Measurements from ENCODE around the gene CMTR2.

The CMTR2 gene

GRCh38 chr16:71276589-71277334, 12.4 kb downstream of the CMTR2 start:
- DNase-seq (ENCODE audit: extremely low read depth in 1 of 2, low read depth in 1 of 2) = no peak

DNA sequence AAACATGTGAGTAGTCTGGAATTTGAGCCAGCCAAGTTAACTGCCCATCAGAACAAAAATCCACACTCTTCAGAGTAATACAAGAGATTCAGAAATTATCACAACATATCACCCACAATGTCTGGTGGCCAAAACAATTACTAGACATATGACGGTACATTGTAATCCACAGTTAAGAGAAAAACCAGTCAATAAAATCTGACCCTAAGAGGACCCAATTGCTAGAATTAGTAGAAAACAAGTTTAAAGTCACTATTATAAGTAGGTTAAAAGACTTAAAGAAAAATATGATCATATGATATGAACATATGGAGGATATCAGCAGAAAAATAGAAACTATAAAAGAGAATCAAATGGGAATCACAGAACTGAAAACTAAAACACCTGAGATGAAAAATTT, 15.8 kb downstream of the CMTR2 start:
- no peak for DNase-seq (ENCODE audit: extremely low read depth in 1 of 2, low read depth in 1 of 2)

- DNase-seq (ENCODE audit: extremely low read depth in 1 of 2, low read depth in 1 of 2) = no peak
Observed at GRCh38 chr16:71264299-71264698, 24.9 kb downstream of the CMTR2 start.

DNA sequence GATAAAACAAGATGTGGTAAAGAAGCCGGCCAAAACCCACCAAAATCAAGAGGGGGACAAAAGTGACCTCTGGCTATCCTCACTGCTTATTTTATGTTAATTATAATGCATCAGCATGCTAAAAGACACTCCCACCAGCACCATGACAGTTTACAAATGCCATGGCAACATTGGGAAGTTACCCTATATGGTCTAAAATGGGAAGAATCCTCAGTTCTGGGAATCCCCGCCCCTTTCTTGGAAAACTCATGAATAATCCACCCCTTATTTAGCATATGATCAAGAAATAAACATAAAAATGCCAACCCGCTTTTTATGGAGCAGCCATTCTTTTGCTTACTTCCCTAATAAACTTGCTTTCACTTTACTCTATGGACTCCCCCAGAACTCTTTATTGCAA, 25.6 kb downstream of the CMTR2 start:
- DNase-seq (ENCODE audit: extremely low read depth in 1 of 2, low read depth in 1 of 2) = no peak

- DNase-seq (ENCODE audit: extremely low read depth in 1 of 2, low read depth in 1 of 2) = no peak
Observed at GRCh38 chr16:71262391-71262790, 26.8 kb downstream of the CMTR2 start.

GRCh38 chr16:71260995-71261394, 28.2 kb downstream of the CMTR2 start:
- DNase-seq (ENCODE audit: extremely low read depth in 1 of 2, low read depth in 1 of 2) = no peak

DNA sequence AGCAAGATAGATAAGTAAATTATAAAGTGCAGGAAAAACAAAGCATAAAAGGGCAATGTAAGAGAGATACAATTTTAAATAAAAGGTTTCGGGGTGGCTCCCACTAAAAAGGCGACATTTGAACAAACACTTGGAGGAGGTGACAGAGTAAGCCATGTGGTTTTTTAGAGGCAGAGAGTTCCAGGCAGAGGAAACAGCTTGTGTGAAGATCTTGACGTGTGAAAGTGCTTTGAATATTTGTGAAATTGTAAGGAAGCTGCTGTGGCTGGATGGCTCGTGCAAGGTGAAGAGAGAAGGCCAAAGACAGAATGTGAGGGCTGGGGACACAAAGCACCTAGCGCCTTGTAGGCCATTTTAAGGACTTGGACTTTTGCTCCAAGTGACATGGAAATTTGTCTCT, 30.1 kb downstream of the CMTR2 start:
- DNase-seq (ENCODE audit: extremely low read depth in 1 of 2, low read depth in 1 of 2) = no peak

GRCh38 chr16:71258372-71258771, 30.8 kb downstream of the CMTR2 start:
- DNase-seq (ENCODE audit: extremely low read depth in 1 of 2, low read depth in 1 of 2) = no peak

DNA sequence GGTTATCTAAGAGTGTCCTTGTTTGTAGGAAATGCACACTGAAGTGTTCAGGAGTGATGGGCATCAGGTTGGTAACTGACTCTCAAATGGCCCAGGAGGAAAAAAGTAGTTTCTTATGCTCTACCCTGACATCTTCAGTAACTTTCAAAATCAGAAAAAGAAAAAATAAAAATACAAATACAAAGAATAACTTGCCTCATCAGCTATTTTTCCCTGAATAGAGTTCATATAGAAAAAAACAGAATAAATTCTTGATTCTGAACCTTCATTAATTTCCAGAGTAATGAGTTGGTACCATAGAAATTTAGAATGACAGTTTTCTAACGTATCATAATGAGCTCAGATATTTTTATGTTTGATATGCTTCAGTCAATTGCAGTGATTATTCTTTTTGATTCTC, 31.4 kb downstream of the CMTR2 start:
- no peak for DNase-seq (ENCODE audit: extremely low read depth in 1 of 2, low read depth in 1 of 2)

DNA sequence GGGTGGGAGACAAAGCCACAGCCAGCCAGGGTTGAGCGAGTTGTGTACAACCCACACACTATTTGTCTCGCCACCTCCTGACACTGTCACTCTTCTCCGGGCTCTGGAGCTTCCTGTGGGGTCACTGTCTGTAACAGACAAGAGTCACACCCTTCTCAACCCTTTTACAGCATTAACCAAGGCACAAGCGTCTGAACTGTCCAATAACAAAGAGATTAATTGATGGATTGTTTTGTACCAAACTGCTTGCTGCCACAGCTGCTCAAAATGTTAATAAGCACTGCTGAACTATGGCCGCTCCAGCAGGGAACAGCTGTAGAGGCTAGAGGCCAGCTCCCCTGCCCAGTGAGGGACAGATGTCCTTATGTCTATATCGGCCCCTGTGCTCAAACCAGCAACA, 33.5 kb downstream of the CMTR2 start:
- no peak for DNase-seq (ENCODE audit: extremely low read depth in 1 of 2, low read depth in 1 of 2)

DNA sequence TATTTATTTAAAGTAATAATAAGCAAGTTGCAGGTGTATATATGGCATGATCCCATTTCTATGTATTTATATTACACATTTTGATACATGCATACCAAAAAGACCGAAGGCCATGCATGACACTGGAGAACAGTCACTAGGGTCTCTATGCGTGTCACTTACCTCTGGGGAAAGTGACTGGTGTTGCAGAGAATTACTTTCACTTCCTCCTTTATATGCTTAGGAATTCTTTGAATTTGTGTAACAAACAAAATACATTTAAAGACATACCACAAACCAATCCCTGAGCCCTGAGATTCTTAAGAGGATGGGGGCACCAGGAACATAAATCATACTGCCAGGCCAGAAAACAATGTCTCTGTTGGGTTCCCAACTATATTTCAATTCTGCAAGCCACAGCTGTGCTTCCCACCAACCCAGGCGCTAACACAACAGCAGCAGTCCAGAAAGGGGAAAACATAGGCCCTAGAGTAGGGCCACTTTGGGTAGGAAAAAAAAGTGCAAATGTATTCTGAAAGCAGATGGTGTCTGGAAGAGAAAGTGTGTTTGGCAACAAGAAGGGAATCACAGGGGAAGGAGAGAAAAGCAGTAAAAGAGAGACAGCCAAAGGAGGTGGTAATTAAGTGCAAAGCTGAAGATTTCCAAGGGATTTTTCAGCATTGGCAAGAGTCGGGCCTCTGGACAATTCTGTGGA, 34.2 kb downstream of the CMTR2 start:
- DNase-seq (ENCODE audit: extremely low read depth in 1 of 2, low read depth in 1 of 2) = no peak

DNA sequence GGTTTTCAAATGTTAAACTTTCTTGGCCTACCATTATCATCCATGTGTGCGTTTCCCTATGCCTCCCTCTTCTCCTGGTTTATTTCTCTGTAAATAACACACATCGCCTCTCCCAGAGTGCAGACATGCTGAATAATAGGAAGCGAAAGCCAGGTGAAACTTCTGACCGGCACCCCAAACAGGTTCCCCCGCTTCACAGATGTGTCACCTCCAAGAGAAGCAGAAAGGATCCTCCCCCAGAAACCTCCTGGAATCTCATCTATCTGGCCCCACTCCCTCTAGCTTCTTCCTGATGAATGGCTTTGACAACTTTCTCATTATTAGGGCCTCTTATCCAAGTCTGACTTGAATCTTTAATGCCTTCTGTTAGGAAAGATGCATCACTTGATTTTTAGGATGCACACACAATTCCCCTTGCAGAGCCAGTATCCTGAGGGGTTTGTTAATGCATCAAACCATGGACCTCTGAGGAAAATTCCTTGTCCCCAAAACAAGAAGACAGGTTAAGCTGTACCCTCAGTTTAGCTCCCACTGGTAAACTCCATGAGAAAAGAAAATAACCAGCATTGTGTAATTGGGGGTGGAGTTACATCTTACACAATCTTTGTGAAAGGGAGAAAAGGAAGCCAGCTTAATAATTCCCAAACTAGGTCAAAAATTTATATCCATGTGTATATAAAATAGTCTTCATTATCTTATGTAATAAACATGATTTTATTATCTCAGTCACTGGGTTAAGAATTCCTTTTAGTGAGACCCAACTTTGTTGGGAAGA, 38.6 kb downstream of the CMTR2 start:
- no peak for DNase-seq (ENCODE audit: extremely low read depth in 1 of 2, low read depth in 1 of 2)

DNA sequence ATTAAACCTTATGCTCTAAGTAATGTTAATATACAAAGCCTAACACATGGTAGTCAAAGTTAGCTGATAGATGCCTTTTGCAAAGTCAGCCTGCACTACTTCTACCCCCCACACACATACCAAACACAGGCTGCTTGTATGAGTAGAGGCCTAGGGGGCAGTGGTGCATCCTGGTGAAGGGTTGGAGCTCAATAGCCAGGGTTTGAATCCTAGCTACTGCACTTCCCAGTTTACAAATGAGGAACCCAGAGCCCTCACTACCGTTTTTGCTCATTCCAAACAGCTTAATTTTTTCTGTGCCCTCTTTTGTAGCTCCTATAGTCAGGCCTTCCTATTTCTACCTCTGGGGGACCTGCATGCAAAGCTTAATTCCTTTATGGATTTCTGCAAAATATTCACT, 39.8 kb downstream of the CMTR2 start:
- no peak for DNase-seq (ENCODE audit: extremely low read depth in 1 of 2, low read depth in 1 of 2)

- no peak for DNase-seq (ENCODE audit: extremely low read depth in 1 of 2, low read depth in 1 of 2)
Observed at GRCh38 chr16:71247478-71247877, 41.7 kb downstream of the CMTR2 start.

DNA sequence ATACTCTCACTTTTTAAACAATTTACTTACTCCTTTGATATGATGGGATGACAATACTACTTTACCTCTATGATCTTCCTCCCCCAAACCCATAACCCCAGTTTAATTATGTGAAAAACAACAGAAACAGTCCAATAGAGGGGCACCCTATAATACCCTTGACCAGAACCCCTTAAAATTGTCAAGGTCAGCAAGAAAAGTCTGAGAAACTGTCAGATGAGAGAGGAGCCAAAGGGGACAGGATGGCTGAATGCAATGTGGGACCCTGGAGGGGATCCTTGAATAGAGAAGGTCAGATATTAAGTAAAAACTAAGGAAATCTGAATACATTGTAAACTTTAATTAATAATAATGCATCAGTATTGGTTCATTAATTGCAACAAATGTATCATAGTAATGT, 42.9 kb downstream of the CMTR2 start:
- no peak for DNase-seq (ENCODE audit: extremely low read depth in 1 of 2, low read depth in 1 of 2)

DNA sequence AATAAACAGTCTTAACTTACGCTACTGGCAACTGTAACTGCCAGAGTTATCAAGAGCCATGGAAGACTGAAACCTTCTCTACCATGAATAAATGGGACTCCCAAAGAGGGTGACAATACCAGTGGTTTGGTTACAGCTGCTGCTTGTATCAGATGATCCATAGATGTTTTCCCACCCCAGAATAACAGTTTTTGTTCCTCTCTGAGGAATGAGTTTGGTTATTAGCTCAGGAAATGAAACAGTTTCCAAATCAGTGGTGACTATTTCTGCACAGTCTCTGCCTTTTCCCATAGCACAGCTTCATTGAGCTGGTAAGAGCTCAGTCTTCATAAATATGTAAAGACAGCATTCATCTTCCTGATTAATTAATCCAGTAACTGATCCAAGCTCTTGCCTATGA, 44.7 kb downstream of the CMTR2 start:
- no peak for DNase-seq (ENCODE audit: extremely low read depth in 1 of 2, low read depth in 1 of 2)

DNA sequence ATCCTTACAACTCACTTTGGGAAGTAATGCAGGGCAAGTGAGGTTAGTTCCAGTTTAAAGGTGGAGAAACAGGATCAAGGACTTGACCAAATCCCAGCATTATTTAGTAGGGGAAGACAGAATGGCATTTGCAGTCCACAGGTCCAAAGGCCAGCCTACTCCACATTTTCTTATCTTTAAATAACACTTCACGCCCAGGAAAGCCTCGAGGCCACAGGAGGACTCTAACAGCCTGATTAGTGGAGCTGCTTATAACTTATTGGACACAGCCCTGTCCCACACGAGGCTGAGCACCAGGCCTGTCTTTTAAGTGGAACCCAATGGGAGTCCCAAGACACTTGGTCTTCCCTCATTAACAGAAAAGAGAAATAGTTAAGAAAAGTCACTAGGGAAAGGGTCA, 46.6 kb downstream of the CMTR2 start:
- DNase-seq (ENCODE audit: extremely low read depth in 1 of 2, low read depth in 1 of 2) = no peak

- no peak for DNase-seq (ENCODE audit: extremely low read depth in 1 of 2, low read depth in 1 of 2)
Observed at GRCh38 chr16:71242036-71242435, 47.2 kb downstream of the CMTR2 start.

All from stimulated activated CD8-positive, alpha-beta memory T cell treated with anti-CD3 and anti-CD28 coated beads, Interleukin-7, amount 100 ng/mL, for 48 hours (primary cell).